KG1 (cell line): Measurements from ENCODE around the gene RECQL5.
"Not testable (repeated sequence)": the region's sequence is repeated elsewhere in the genome, so short reads cannot be mapped to it uniquely, and the experiment has no call there.

Source experiments
- DNase-seq: peaks from one replicate; lab custom pipeline; 2025; lab: John Stamatoyannopoulos, UW

RECQL5 gene

GRCh38 chr17:75616521-75617122 lies 50.3 kb downstream of the RECQL5 start:
- DNase-seq, result no peak

- no peak for DNase-seq
Observed at GRCh38 chr17:75615301-75615700, 51.7 kb downstream of the RECQL5 start.

- DNase-seq, result no peak
Observed at GRCh38 chr17:75614556-75615270, 52.2 kb downstream of the RECQL5 start.

- no peak for DNase-seq
Observed at GRCh38 chr17:75614006-75614405, 52.9 kb downstream of the RECQL5 start.

GRCh38 chr17:75612906-75613626 lies 53.9 kb downstream of the RECQL5 start:
- no peak for DNase-seq

GRCh38 chr17:75611851-75612429 lies 55.0 kb downstream of the RECQL5 start:
- DNase-seq, result no peak

- DNase-seq, result no peak
Observed at GRCh38 chr17:75610103-75610984, 56.6 kb downstream of the RECQL5 start.

- no peak for DNase-seq
Observed at GRCh38 chr17:75607086-75607485, 59.9 kb downstream of the RECQL5 start.

- DNase-seq, result no peak
Observed at GRCh38 chr17:75605790-75606189, 61.2 kb downstream of the RECQL5 start.

- DNase-seq, result no peak
Observed at GRCh38 chr17:75604034-75604695, 62.8 kb downstream of the RECQL5 start.

- DNase-seq, result no peak
Observed at GRCh38 chr17:75603123-75603522, 63.8 kb downstream of the RECQL5 start.

- DNase-seq, result no peak
Observed at GRCh38 chr17:75602644-75603043, 64.3 kb downstream of the RECQL5 start.

- no peak for DNase-seq
Observed at GRCh38 chr17:75601057-75601987, 65.6 kb downstream of the RECQL5 start.

GRCh38 chr17:75596320-75597087 lies 70.5 kb downstream of the RECQL5 start:
- DNase-seq, result no peak

- no peak for DNase-seq
Observed at GRCh38 chr17:75595920-75596313, 71.0 kb downstream of the RECQL5 start.

- DNase-seq, result no peak
Observed at GRCh38 chr17:75595284-75595919, 71.6 kb downstream of the RECQL5 start.

GRCh38 chr17:75594499-75595283 lies 72.3 kb downstream of the RECQL5 start:
- no peak for DNase-seq

- not testable (repeated sequence) for DNase-seq
Observed at GRCh38 chr17:75593430-75593829, 73.5 kb downstream of the RECQL5 start.
